ELF-1 (cell line): ENCODE results near the gene ETF1.

Source experiments
- DNase-seq: peaks from one replicate; pipeline ENCODE4 v3.0.0-alpha.2; 2016; ENCODE audit warnings: low read depth, low spot score

ETF1 gene

DNA sequence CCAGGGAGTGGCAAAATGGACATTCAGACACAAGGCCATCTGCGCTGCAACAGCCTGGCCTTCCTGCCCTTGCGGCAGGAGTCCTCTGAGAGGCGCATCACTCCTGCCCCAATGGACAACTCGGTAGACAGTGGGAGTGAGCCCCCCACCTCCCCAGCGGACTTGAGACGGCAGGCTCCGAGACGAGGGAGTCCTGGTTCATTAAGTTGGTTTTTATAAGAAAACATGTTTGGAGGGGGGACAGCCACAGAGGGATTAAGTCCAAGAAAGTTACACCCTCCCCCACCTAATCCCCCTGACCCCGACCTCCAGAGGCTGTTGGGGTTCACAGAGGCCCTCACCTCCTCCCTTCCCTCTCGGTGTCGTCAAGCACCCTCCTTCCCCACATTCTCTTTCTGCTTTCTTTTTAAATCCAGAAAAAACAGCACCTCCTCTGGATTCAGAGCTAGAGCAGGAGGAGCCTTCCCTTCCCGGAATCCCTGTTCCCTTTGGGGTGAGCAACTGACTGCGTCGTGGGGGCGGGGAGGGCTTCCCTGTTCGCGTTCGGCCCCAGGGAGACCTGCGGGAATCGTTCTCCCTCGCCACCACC is 79.5 kb downstream of the ETF1 start:
- DNase-seq = no peak

DNA sequence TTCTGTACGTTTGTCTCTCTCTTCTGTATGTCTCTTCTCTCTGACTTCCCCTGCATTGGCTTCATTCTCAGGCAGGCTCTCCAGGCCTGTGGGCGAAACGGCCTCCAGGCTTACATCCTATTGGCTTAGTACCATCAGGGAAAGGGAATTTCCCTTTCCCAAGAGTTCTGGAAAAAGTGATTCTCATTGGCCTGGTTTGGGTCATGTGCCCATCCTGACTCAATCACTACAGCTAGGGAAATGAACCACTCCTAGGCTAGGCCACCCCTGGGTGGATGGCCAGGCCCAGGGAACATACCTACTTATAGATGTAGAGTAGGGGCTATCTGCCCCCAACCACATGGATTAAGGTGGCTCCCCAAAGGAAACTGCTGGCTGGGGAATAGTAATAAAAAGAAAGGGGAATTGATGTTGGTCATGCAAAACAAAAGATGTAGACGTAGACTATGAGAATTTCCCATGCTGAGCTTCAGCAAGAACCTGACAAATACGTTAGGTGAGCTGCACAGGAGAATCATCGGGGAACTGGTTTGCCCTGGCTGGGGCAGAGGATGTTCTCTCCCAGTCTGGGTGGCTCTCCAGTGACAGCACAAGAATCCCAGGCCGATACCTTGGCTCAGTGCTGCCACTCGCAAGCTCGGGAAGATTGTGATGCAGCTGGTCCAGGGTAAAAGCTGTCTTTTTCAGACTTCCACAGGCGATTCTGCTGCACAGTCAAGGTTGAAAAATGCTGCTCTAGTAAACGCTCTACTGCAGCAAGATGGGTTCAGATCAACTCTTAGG is 81.5 kb downstream of the ETF1 start:
- no peak for DNase-seq

DNA sequence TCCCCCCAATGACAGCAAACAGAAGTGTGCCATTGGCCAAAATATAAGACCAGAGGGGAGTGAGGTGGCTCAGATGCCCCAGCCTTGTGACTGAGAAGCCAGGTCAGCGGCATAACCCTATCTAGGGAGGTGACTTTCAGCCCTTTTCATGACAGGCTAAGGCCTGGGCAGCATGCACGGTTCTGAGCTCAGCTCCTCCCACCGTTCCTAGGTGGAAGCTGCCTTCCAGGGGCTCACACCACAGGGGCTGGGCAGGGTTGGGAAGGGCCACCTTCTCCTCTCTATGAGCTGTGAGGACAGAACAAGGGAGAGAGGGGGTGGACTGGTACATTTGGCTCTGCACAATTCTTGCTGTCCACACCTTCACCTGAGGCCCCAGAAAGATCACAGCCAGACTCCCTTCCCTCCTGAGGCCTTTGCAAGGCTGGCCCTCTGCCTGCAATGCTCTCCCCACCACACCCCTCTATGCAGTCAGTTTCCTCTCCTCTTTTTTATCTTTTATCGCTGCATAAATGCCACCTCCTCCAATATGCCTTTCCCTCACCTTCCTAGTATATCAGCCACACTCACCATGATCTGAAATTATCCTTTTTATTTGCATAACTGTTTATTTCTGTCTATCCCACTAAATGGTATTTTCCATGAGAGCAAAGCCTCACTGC is 82.9 kb downstream of the ETF1 start:
- no peak for DNase-seq

DNA sequence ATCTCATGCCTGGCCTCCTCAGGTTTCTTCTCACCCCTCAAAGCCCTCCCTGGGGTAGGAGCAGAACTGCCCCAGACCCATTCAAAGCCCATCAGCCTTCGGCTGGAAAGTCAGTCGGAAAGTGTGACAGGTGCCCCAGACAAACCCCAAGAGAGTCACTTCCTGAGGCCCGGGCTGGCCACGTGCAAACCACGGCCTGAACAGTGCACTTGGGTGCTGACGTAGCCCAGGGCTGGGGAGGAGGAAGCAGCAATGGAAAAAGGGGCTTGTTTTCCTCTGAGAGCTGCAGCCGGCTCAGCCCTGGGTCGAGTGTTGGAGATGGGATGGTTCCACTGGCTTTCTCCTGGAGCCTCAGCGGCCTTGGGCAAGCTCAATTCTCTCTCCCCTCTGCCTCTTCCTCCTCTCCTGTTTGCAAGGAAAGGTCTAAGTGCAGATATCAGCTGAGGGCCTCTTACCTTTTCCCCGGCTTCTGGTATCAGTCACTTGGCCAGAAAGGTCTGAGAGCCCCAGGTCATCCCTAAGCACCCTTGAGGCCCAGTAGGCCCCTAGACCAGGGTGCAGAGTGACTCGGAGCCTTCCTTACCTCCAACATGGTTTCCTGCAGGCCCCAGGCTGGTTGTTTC is 83.6 kb downstream of the ETF1 start:
- no peak for DNase-seq

DNA sequence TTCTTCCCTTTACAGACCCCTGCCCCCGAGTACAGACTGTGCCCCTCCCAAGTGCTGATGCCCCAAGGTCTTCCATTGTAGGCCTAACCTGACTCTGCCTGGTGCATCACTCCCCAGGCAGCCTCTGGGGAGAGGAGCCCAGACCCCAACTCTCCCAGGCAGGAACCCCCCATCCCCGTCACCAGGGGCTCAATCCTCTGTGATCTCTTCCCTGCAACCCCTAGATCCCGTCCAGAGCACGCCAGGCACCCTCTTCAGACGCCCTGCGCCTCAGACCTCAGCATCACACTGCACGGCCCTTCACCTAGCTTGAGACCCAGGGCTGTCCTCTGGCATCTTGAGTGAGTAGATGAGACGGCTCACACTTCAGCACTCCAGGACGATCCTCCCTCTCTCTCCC is 84.2 kb downstream of the ETF1 start:
- no peak for DNase-seq

DNA sequence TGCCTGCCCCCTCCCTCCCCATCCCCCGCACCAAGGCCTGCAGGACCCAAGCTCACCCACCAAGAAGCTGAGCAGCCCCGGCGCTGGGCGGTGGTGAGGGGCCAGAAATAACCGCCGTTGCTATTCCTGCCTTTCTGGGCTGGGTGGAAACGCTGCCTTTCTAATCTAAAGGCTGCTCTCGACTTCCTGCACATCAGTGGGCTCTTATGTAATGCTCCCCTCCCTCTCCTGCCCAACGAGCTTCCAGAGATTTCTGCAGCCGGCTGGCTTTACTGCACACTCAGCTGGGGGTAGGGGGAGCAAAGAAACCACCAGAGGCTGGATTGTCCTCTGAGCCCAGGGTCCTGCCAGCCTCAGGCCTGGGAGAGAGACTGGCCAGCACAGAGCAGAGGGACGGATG is 84.7 kb downstream of the ETF1 start:
- DNase-seq = no peak

DNA sequence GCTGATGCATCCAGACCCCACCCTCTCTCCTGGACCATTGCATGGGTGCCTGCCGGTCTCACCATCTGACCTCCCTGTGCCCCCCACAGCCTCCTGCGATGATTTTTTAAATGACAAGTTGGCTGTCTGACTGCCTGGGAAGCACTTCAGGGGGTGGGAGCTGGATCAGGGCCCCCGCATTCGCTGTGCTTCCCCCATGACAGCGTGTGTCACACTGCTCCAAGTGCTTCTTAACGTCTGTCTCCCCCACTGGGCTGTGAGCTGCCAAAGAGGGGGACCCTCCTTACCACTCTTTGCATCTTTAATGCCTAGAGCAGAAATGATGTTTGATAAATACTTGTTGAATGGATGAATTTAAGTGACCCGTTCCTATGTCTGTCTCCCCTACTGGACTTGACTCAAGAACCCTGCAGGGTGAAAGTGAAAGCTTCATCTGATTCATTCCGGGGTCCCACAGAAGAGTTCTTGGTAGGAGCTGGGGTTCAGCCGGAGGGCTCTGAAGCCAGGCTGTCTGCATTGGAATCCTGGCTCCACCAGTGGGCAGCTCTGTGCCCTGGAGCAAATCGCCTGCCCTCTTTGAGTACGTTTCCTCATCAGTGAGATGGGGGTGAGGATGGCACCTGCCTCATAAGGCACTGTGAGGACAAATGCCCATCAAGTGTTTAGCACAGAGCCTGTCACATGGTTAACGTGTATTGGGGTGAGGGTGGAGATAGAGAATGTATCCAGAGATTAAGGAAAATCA is 85.3 kb downstream of the ETF1 start:
- DNase-seq = no peak
